Activated T-helper 17 cell treated with anti-CD3 and anti-CD28 coated beads, Interleukin-2, amount 50 U/mL, for 72 hours (primary cell): ENCODE results near the gene TMEM63A. TPM values are rescaled to one million over a fixed set of nuclear protein-coding genes. Genes with fewer than 3 reads are reported as not detected.
A peak's percentile ranks its signal among the peaks of the same experiment; 100 is the strongest.
"Not testable (repeated sequence)": the region's sequence is repeated elsewhere in the genome, so short reads cannot be mapped to it uniquely, and the experiment has no call there.

Source experiments
- ATAC-seq: fragments of 150-1000 bp; cut with Tn5 transposase; replicated peaks from 2 replicates; pipeline ENCODE4 v1.10.0; 2021; ENCODE audit warnings: mild to moderate bottlenecking, moderate library complexity
- H3K27ac Mint-ChIP-seq: one replicate; pipeline ENCODE4 v1.8.0; 2022; ENCODE audit warnings: mixed read lengths
- H3K27me3 Mint-ChIP-seq: one replicate; pipeline ENCODE4 v1.8.0; 2022; ENCODE audit warnings: mixed read lengths
- H3K36me3 Mint-ChIP-seq: one replicate; pipeline ENCODE4 v1.8.0; 2022; ENCODE audit warnings: low read depth, mild to moderate bottlenecking, mixed read lengths
- H3K4me1 Mint-ChIP-seq: one replicate; pipeline ENCODE4 v1.8.0; 2022; ENCODE audit warnings: mixed read lengths
- H3K4me3 Mint-ChIP-seq: one replicate; pipeline ENCODE4 v1.8.0; 2022; ENCODE audit warnings: mild to moderate bottlenecking, mixed read lengths
- H3K9me3 Mint-ChIP-seq: one replicate; pipeline ENCODE4 v1.8.0; 2022; ENCODE audit warnings: mixed read lengths
- total RNA-seq, 2 donors: library from RNA; stranded (reverse); gene quantifications; one replicate each; pipeline ENCODE4 v1.2.3, GENCODE V29; 2022

TMEM63A gene
- total RNA-seq, 2 donors from 2014 or later: 74.9 to 242 TPM

- Mint-ChIP-seq H3K9me3 (no peaks in the 10 kb centered on the region), H3K27ac (peak overlapping the region; percentile 94), H3K27me3 (no peaks in the 10 kb centered on the region), H3K36me3 (no peaks in the 10 kb centered on the region), H3K4me3 (peak overlapping the region; percentile 86), H3K4me1 (peaks cover 29% of the 10 kb centered on the region)
- peak; percentile 99 for ATAC-seq
These were observed 14.9 kb upstream of the TMEM63A start for GRCh38 chr1:225896937-225897549.

- Mint-ChIP-seq H3K27ac (peak overlapping the region; percentile 94), H3K27me3 (no peaks in the 10 kb centered on the region), H3K4me3 (peak overlapping the region; percentile 86), H3K9me3 (no peaks in the 10 kb centered on the region), H3K4me1 (peaks cover 29% of the 10 kb centered on the region), H3K36me3 (no peaks in the 10 kb centered on the region)
- ATAC-seq: no peak
These were observed 14.3 kb upstream of the TMEM63A start for GRCh38 chr1:225896494-225896893.

- no peaks in the 10 kb centered on the region for H3K27me3 Mint-ChIP-seq
- H3K36me3 Mint-ChIP-seq: no peaks in the 10 kb centered on the region
- no peak overlapping the region for H3K27ac Mint-ChIP-seq
- H3K9me3 Mint-ChIP-seq: no peaks in the 10 kb centered on the region
- ATAC-seq: no peak
- no peak overlapping the region for H3K4me3 Mint-ChIP-seq
- H3K4me1 Mint-ChIP-seq: peaks cover 15% of the 10 kb centered on the region
These were observed 10.1 kb upstream of the TMEM63A start for GRCh38 chr1:225892307-225892706.

- no peak overlapping the region for H3K4me3 Mint-ChIP-seq
- no peaks in the 10 kb centered on the region for H3K9me3 Mint-ChIP-seq
- H3K27ac Mint-ChIP-seq: no peak overlapping the region
- H3K36me3 Mint-ChIP-seq: no peaks in the 10 kb centered on the region
- no peaks in the 10 kb centered on the region for H3K27me3 Mint-ChIP-seq
- peaks cover 6% of the 10 kb centered on the region for H3K4me1 Mint-ChIP-seq
- ATAC-seq: no peak
These were observed 9.2 kb upstream of the TMEM63A start for GRCh38 chr1:225891229-225891972.

GRCh38 chr1:225890346-225891228 lies 8.4 kb upstream of the TMEM63A start:
- no peaks in the 10 kb centered on the region for H3K9me3 Mint-ChIP-seq
- no peaks in the 10 kb centered on the region for H3K36me3 Mint-ChIP-seq
- H3K27me3 Mint-ChIP-seq: no peaks in the 10 kb centered on the region
- peak overlapping the region; percentile 28 for H3K27ac Mint-ChIP-seq
- no peak overlapping the region for H3K4me3 Mint-ChIP-seq
- no peak for ATAC-seq
- H3K4me1 Mint-ChIP-seq: peaks cover 5% of the 10 kb centered on the region

GRCh38 chr1:225889743-225890142 lies 7.6 kb upstream of the TMEM63A start:
- no peak for ATAC-seq
- H3K9me3 Mint-ChIP-seq: no peaks in the 10 kb centered on the region
- H3K27ac Mint-ChIP-seq: peak overlapping the region; percentile 28
- H3K4me3 Mint-ChIP-seq: no peak overlapping the region
- no peaks in the 10 kb centered on the region for H3K27me3 Mint-ChIP-seq
- H3K36me3 Mint-ChIP-seq: no peaks in the 10 kb centered on the region
- peaks cover 5% of the 10 kb centered on the region for H3K4me1 Mint-ChIP-seq

GRCh38 chr1:225888898-225889601 lies 6.9 kb upstream of the TMEM63A start, which contains the start of gene LEFTY1:
LEFTY1 (minus strand) TSS chr1:225889146; CDS start chr1:225889066, 80 bp downstream.
- ATAC-seq: no peak
- no peaks in the 10 kb centered on the region for H3K36me3 Mint-ChIP-seq
- no peaks in the 10 kb centered on the region for H3K9me3 Mint-ChIP-seq
- no peak within 1 kb of the TSS for H3K4me3 Mint-ChIP-seq
- H3K27me3 Mint-ChIP-seq: no peaks in the 10 kb centered on the region
- H3K27ac Mint-ChIP-seq: peak within 1 kb of the TSS; percentile 28
- peaks cover 5% of the 10 kb centered on the region for H3K4me1 Mint-ChIP-seq

- ATAC-seq: no peak
- no peak overlapping the region for H3K27ac Mint-ChIP-seq
- no peak overlapping the region for H3K4me3 Mint-ChIP-seq
- no peaks in the 10 kb centered on the region for H3K36me3 Mint-ChIP-seq
- peaks cover 10% of the 10 kb centered on the region for H3K4me1 Mint-ChIP-seq
- no peaks in the 10 kb centered on the region for H3K27me3 Mint-ChIP-seq
- no peaks in the 10 kb centered on the region for H3K9me3 Mint-ChIP-seq
These were observed 6.2 kb upstream of the TMEM63A start for GRCh38 chr1:225888289-225888897.

- H3K27ac Mint-ChIP-seq, H3K9me3 Mint-ChIP-seq, H3K27me3 Mint-ChIP-seq, H3K36me3 Mint-ChIP-seq, H3K4me3 Mint-ChIP-seq, ATAC-seq: not testable (repeated sequence)
- peaks cover 10% of the 10 kb centered on the region for H3K4me1 Mint-ChIP-seq
These were observed 5.5 kb upstream of the TMEM63A start for GRCh38 chr1:225887554-225888288.

- Mint-ChIP-seq H3K27ac (no peak overlapping the region), H3K36me3 (no peaks in the 10 kb centered on the region), H3K4me3 (no peak overlapping the region), H3K9me3 (no peaks in the 10 kb centered on the region), H3K4me1 (peaks cover 10% of the 10 kb centered on the region), H3K27me3 (no peaks in the 10 kb centered on the region)
- no peak for ATAC-seq
These were observed 4.8 kb upstream of the TMEM63A start for GRCh38 chr1:225887030-225887314.

- no peak for ATAC-seq
- peaks cover under 1% of the 10 kb centered on the region for H3K36me3 Mint-ChIP-seq
- H3K4me3 Mint-ChIP-seq: no peak overlapping the region
- H3K27me3 Mint-ChIP-seq: no peaks in the 10 kb centered on the region
- no peak overlapping the region for H3K27ac Mint-ChIP-seq
- no peaks in the 10 kb centered on the region for H3K9me3 Mint-ChIP-seq
- peaks cover 10% of the 10 kb centered on the region for H3K4me1 Mint-ChIP-seq
These were observed 4.2 kb upstream of the TMEM63A start for GRCh38 chr1:225886159-225887029.

- H3K27me3 Mint-ChIP-seq: no peaks in the 10 kb centered on the region
- H3K4me1 Mint-ChIP-seq: peaks cover 9% of the 10 kb centered on the region
- no peak for ATAC-seq
- peaks cover 11% of the 10 kb centered on the region for H3K36me3 Mint-ChIP-seq
- no peak overlapping the region for H3K4me3 Mint-ChIP-seq
- H3K9me3 Mint-ChIP-seq: no peaks in the 10 kb centered on the region
- H3K27ac Mint-ChIP-seq: no peak overlapping the region
These were observed 3.2 kb upstream of the TMEM63A start for GRCh38 chr1:225885336-225885735.
